GM23248 (cell line): ENCODE measurements around the gene CYB5R2. TPM values are rescaled to one million over a fixed set of nuclear protein-coding genes. Genes with fewer than 3 reads are reported as not detected.

ENCODE experiments used
- DNase-seq: peaks from one replicate; pipeline ENCODE4 v3.0.0-alpha.2; 2015
- H2AFZ ChIP-seq: fragments of 200-600 bp; sonication (generic); 2 replicates; pipeline ENCODE4 v1.6.1; 2016; ENCODE audit warnings: antibody characterized with exemption
- H3F3A ChIP-seq: fragments of 200-600 bp; sonication (generic); 2 replicates; pipeline ENCODE4 v1.6.1; 2016; ENCODE audit warnings: mild to moderate bottlenecking, antibody characterized with exemption, mixed run types; ENCODE audit not compliant: insufficient read depth
- H3K27ac ChIP-seq: fragments of 200-600 bp; sonication (generic); 2 replicates; pipeline ENCODE4 v1.5.1; 2016; ENCODE audit warnings: mild to moderate bottlenecking
- H3K27me3 ChIP-seq: fragments of 200-600 bp; sonication (generic); replicated peaks from 2 replicates; pipeline ENCODE4 v1.6.1; 2016; ENCODE audit warnings: mild to moderate bottlenecking; ENCODE audit not compliant: insufficient read depth
- H3K36me3 ChIP-seq: fragments of 200-600 bp; sonication (generic); 2 replicates; pipeline ENCODE4 v1.6.1; 2016; ENCODE audit warnings: low read depth, mild to moderate bottlenecking
- H3K4me1 ChIP-seq: fragments of 200-600 bp; sonication (generic); 2 replicates; pipeline ENCODE4 v1.6.1; 2016; ENCODE audit warnings: mild to moderate bottlenecking; ENCODE audit not compliant: insufficient read depth
- H3K4me2 ChIP-seq: fragments of 200-600 bp; sonication (generic); one replicate; pipeline ENCODE4 v1.6.1; 2016; ENCODE audit warnings: mild to moderate bottlenecking; ENCODE audit not compliant: unreplicated experiment
- H3K4me3 ChIP-seq: fragments of 200-600 bp; sonication (generic); 2 replicates; pipeline ENCODE4 v1.5.1; 2016; ENCODE audit warnings: mild to moderate bottlenecking
- H3K79me2 ChIP-seq: fragments of 200-600 bp; sonication (generic); 2 replicates; pipeline ENCODE4 v1.6.1; 2016; ENCODE audit warnings: mild to moderate bottlenecking; ENCODE audit not compliant: insufficient read depth
- H3K9ac ChIP-seq: fragments of 200-600 bp; sonication (generic); 2 replicates; pipeline ENCODE4 v1.6.1; 2016; ENCODE audit warnings: mild to moderate bottlenecking
- H3K9me2 ChIP-seq: fragments of 200-600 bp; sonication (generic); 2 replicates; pipeline ENCODE4 v1.6.1; 2016; ENCODE audit warnings: mixed run types, mild to moderate bottlenecking, moderate library complexity; ENCODE audit not compliant: insufficient read depth
- H3K9me3 ChIP-seq: fragments of 200-600 bp; sonication (generic); one replicate; pipeline ENCODE4 v1.6.1; 2017; ENCODE audit warnings: low read depth
- H4K20me1 ChIP-seq: fragments of 200-600 bp; sonication (generic); 2 replicates; pipeline ENCODE4 v1.6.0; 2016; ENCODE audit not compliant: insufficient read depth
- EZH2 ChIP-seq: fragments of 200-600 bp; sonication (generic); IDR thresholded peaks from 2 replicates; pipeline ENCODE4 v1.6.1; 2018; ENCODE audit warnings: antibody characterized with exemption, mild to moderate bottlenecking; ENCODE audit not compliant: insufficient read depth, poor library complexity, severe bottlenecking
- EZH2phosphoT487 ChIP-seq: fragments of 200-600 bp; sonication (generic); IDR thresholded peaks from 2 replicates; pipeline ENCODE4 v1.6.1; 2018; ENCODE audit warnings: antibody characterized with exemption, moderate library complexity, mild to moderate bottlenecking, low read depth; ENCODE audit not compliant: insufficient read depth
- WGBS, 2 experiments: methylation state at CpG; one replicate each; pipeline ENCODE4 v1.1.6; 2015 to 2017; ENCODE audit warnings: low lambda C conversion rate in 2 of 2, low coverage in 1 of 2; ENCODE audit errors: missing lambda C conversion rate in 2 of 2; 5-methylcytosine and 5-hydroxymethylcytosine counted together
- in situ Hi-C: fragments of 300-500 bp; cut with MboI; formaldehyde crosslinking; loops from 2 replicates; pipeline ENCODE4 v1.15.0; 2020
- polyA plus RNA-seq: library from polyadenylated mRNA; unstranded; fragments of >200 nt; fragmentation: Nextera tagmentation; extraction: Ambion mirVana; gene quantifications from 2 replicates; pipeline ENCODE4 v1.2.1, GENCODE V29; 2016
- total RNA-seq: library from RNA; depleted of rRNA; stranded (reverse); fragments of >200 nt; shearing (Covaris generic); gene quantifications from 2 replicates; pipeline ENCODE4 v1.2.3, GENCODE V29; 2014

CYB5R2 gene
- total and polyA plus RNA-seq, 2 experiments from 2014 or later, result 6.2 to 16.4 TPM

GRCh38 chr11:7696424-7696823 lies 23.1 kb upstream of the CYB5R2 start:
- H3K27ac ChIP-seq, result no peak overlapping the region
- H3K9me2 ChIP-seq, result no peaks in the 10 kb centered on the region
- WGBS, 2 experiments, result 52% methylated on average over 5 of the region's 5 CpGs
- H3K9me3 ChIP-seq, result no peaks in the 10 kb centered on the region
- no peak overlapping the region for H2AFZ ChIP-seq
- H3K79me2 ChIP-seq, result no peaks in the 10 kb centered on the region
- no peak overlapping the region for H3K9ac ChIP-seq
- no peak for TF ChIP-seq EZH2
- no peak for TF ChIP-seq EZH2phosphoT487
- H3K4me2 ChIP-seq, result no peak overlapping the region
- in situ Hi-C loops, result loop anchor here (10.0 kb wide), 1 partner anchor 602 kb away; no protein-coding TSS in a partner anchor
- H3K27me3 ChIP-seq, result peaks cover 32% of the 10 kb centered on the region
- H3K36me3 ChIP-seq, result no peaks in the 10 kb centered on the region
- no peak for DNase-seq
- H3K4me3 ChIP-seq, result no peak overlapping the region
- H4K20me1 ChIP-seq, result no peaks in the 10 kb centered on the region
- H3F3A ChIP-seq, result no peaks in the 10 kb centered on the region
- no peaks in the 10 kb centered on the region for H3K4me1 ChIP-seq

GRCh38 chr11:7694235-7694634 lies 20.9 kb upstream of the CYB5R2 start:
- peaks cover 32% of the 10 kb centered on the region for H3K27me3 ChIP-seq
- H3K4me2 ChIP-seq, result peak overlapping the region; percentile 68
- H3K4me1 ChIP-seq, result no peaks in the 10 kb centered on the region
- H2AFZ ChIP-seq, result peak overlapping the region; percentile 55
- in situ Hi-C loops, result loop anchor here (10.0 kb wide), 1 partner anchor 599 kb away; no protein-coding TSS in a partner anchor
- H3K4me3 ChIP-seq, result peak overlapping the region; percentile 63
- WGBS, 2 experiments, result 62 to 69% methylated on average over 3 of the region's 3 CpGs
- no peak overlapping the region for H3K27ac ChIP-seq
- no peaks in the 10 kb centered on the region for H3K79me2 ChIP-seq
- no peak overlapping the region for H3K9ac ChIP-seq
- H3K9me2 ChIP-seq, result no peaks in the 10 kb centered on the region
- TF ChIP-seq EZH2 (no peak), EZH2phosphoT487 (no peak)
- no peaks in the 10 kb centered on the region for H3K36me3 ChIP-seq
- no peaks in the 10 kb centered on the region for H4K20me1 ChIP-seq
- H3F3A ChIP-seq, result no peaks in the 10 kb centered on the region
- H3K9me3 ChIP-seq, result no peaks in the 10 kb centered on the region
- no peak for DNase-seq

- H3K36me3 ChIP-seq, result no peaks in the 10 kb centered on the region
- no peak overlapping the region for H3K4me2 ChIP-seq
- no peaks in the 10 kb centered on the region for H3F3A ChIP-seq
- no peak for DNase-seq
- no peaks in the 10 kb centered on the region for H4K20me1 ChIP-seq
- TF ChIP-seq EZH2phosphoT487 (no peak), EZH2 (no peak)
- no peaks in the 10 kb centered on the region for H3K79me2 ChIP-seq
- peaks cover 17% of the 10 kb centered on the region for H3K27me3 ChIP-seq
- no peak overlapping the region for H3K9ac ChIP-seq
- no peaks in the 10 kb centered on the region for H3K9me3 ChIP-seq
- no peaks in the 10 kb centered on the region for H3K4me1 ChIP-seq
- no peaks in the 10 kb centered on the region for H3K9me2 ChIP-seq
- H3K4me3 ChIP-seq, result no peak overlapping the region
- 89 to 90% methylated on average over 3 of the region's 3 CpGs for WGBS, 2 experiments
- H3K27ac ChIP-seq, result no peak overlapping the region
- H2AFZ ChIP-seq, result no peak overlapping the region
- in situ Hi-C loops, result loop anchor here (10.0 kb wide), 1 partner anchor 598 kb away; no protein-coding TSS in a partner anchor
These were observed 19.1 kb upstream of the CYB5R2 start for GRCh38 chr11:7692426-7692825.

GRCh38 chr11:7691759-7692350 lies 18.6 kb upstream of the CYB5R2 start:
- Histone ChIP-seq H3K4me3 (no peak overlapping the region), H3K27me3 (peaks cover 17% of the 10 kb centered on the region), H3F3A (no peaks in the 10 kb centered on the region), H4K20me1 (no peaks in the 10 kb centered on the region), H3K4me1 (no peaks in the 10 kb centered on the region), H3K9me3 (no peaks in the 10 kb centered on the region), H3K27ac (no peak overlapping the region), H3K36me3 (no peaks in the 10 kb centered on the region), H3K79me2 (no peaks in the 10 kb centered on the region), H3K9me2 (no peaks in the 10 kb centered on the region), H3K9ac (no peak overlapping the region), H2AFZ (no peak overlapping the region), H3K4me2 (no peak overlapping the region)
- in situ Hi-C loops, result loop anchor here (10.0 kb wide), 1 partner anchor 597 kb away; no protein-coding TSS in a partner anchor
- no peak for DNase-seq
- 68 to 69% methylated on average over 6 of the region's 6 CpGs for WGBS, 2 experiments
- TF ChIP-seq EZH2 (no peak), EZH2phosphoT487 (no peak)
